ENCODE data around the gene HECW1.
"Not testable (repeated sequence)": the region's sequence is repeated elsewhere in the genome, so short reads cannot be mapped to it uniquely, and the experiment has no call there.

The HECW1 gene

GRCh38 chr7:43485580-43485979, 373.1 kb downstream of the HECW1 start:
- H3K27me3 ChIP-seq (ENCODE audit: control insufficient read depth, insufficient read depth, low read length, poor library complexity, severe bottlenecking): no peaks in the 10 kb centered on the region
- no peaks in the 10 kb centered on the region for H3K4me1 ChIP-seq (ENCODE audit: control insufficient read depth, insufficient read depth, low read length)
- no peaks in the 10 kb centered on the region for H3K9me3 ChIP-seq (ENCODE audit: control insufficient read depth, low read length)
- H3K27ac ChIP-seq (ENCODE audit: insufficient read depth, low read depth, low read length, poor library complexity, severe bottlenecking): no peak overlapping the region
- 100% methylated on average over 1 of the region's 2 CpGs; no CpG with 5 or more reads in 1 of the 2 experiments for WGBS, 2 experiments
- H3K36me3 ChIP-seq (ENCODE audit: control insufficient read depth, insufficient read depth, low read length): no peaks in the 10 kb centered on the region
- no peak overlapping the region for H3K4me3 ChIP-seq (ENCODE audit: insufficient read depth, low read depth, low read length)

DNA sequence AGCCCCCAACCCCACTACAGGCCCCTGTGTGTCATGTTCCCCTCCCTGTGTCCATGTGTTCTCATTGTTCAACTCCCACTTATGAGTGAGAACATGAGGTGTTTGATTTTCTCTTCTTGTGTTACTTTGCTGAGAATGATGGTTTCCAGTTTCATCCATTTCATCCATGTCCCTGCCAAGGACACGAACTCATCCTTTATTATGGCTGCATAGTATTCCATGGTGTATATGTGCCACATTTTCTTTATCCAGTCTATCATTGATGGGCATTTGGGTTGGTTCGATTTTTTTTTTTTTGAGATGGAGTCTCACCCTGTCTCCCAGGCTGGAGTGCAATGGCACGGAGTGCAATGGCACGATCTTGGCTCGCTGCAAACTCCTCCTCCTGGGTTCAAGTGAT, 373.6 kb downstream of the HECW1 start:
- H3K9me3 ChIP-seq (ENCODE audit: control insufficient read depth, low read length); H3K4me1 ChIP-seq (ENCODE audit: control insufficient read depth, insufficient read depth, low read length); H3K4me3 ChIP-seq (ENCODE audit: insufficient read depth, low read depth, low read length); H3K36me3 ChIP-seq (ENCODE audit: control insufficient read depth, insufficient read depth, low read length); H3K27me3 ChIP-seq (ENCODE audit: control insufficient read depth, insufficient read depth, low read length, poor library complexity, severe bottlenecking); H3K27ac ChIP-seq (ENCODE audit: insufficient read depth, low read depth, low read length, poor library complexity, severe bottlenecking): not testable (repeated sequence)
- WGBS, 2 experiments: 79 to 82% methylated on average over 4 to 5 of the region's 5 CpGs

DNA sequence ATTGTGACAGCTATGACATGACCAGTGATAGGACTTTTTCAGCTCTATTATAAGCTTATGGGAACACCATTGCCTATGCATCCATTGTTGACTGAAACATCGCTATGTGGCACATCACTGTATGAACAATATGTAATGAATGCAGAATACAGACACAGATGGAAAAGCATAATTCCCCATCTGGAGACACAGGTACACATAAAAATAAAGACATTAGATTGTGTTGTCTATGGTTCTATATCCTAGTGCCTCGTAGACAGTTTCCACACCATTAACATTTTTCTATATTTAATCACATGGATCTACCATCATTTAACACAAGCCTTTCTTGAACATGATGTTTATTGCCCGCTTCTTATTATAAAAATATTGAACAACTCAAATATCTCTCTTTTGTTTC, 374.2 kb downstream of the HECW1 start:
- no peaks in the 10 kb centered on the region for H3K4me1 ChIP-seq (ENCODE audit: control insufficient read depth, insufficient read depth, low read length)
- H3K36me3 ChIP-seq (ENCODE audit: control insufficient read depth, insufficient read depth, low read length): no peaks in the 10 kb centered on the region
- H3K27me3 ChIP-seq (ENCODE audit: control insufficient read depth, insufficient read depth, low read length, poor library complexity, severe bottlenecking): no peaks in the 10 kb centered on the region
- 95 to 100% methylated on average over 2 to 3 of the region's 3 CpGs for WGBS, 2 experiments
- H3K27ac ChIP-seq (ENCODE audit: insufficient read depth, low read depth, low read length, poor library complexity, severe bottlenecking): no peak overlapping the region
- no peak overlapping the region for H3K4me3 ChIP-seq (ENCODE audit: insufficient read depth, low read depth, low read length)
- no peaks in the 10 kb centered on the region for H3K9me3 ChIP-seq (ENCODE audit: control insufficient read depth, low read length)

GRCh38 chr7:43487731-43488073, 375.3 kb downstream of the HECW1 start:
- no peak overlapping the region for H3K4me3 ChIP-seq (ENCODE audit: insufficient read depth, low read depth, low read length)
- H3K27me3 ChIP-seq (ENCODE audit: control insufficient read depth, insufficient read depth, low read length, poor library complexity, severe bottlenecking): no peaks in the 10 kb centered on the region
- H3K9me3 ChIP-seq (ENCODE audit: control insufficient read depth, low read length): no peaks in the 10 kb centered on the region
- H3K4me1 ChIP-seq (ENCODE audit: control insufficient read depth, insufficient read depth, low read length): no peaks in the 10 kb centered on the region
- H3K27ac ChIP-seq (ENCODE audit: insufficient read depth, low read depth, low read length, poor library complexity, severe bottlenecking): no peak overlapping the region
- no peaks in the 10 kb centered on the region for H3K36me3 ChIP-seq (ENCODE audit: control insufficient read depth, insufficient read depth, low read length)

DNA sequence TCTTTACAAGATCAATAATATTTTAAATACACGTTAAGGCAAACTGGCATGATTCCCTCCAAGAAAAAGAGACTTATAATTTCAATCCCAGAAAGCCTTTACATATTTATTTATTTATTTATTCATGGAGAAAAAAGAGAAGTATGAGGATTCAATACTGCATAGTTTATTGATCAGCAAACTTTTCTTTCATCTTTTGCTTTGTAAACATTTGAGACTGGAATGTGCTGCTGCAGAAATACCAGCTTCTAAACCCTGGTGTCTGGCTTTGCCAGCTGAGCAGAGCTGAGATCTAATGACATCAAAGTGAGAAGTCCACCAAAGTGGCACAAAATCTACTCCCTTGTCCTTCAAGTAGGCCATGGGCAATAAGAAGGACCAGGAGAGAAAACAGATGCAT, 376.8 kb downstream of the HECW1 start:
- Histone ChIP-seq H3K27me3 (ENCODE audit: control insufficient read depth, insufficient read depth, low read length, poor library complexity, severe bottlenecking) (no peaks in the 10 kb centered on the region), H3K36me3 (ENCODE audit: control insufficient read depth, insufficient read depth, low read length) (no peaks in the 10 kb centered on the region), H3K27ac (ENCODE audit: insufficient read depth, low read depth, low read length, poor library complexity, severe bottlenecking) (no peak overlapping the region), H3K4me3 (ENCODE audit: insufficient read depth, low read depth, low read length) (no peak overlapping the region), H3K9me3 (ENCODE audit: control insufficient read depth, low read length) (no peaks in the 10 kb centered on the region), H3K4me1 (ENCODE audit: control insufficient read depth, insufficient read depth, low read length) (no peaks in the 10 kb centered on the region)
- 80 to 86% methylated on average over 1 of the region's 1 CpG for WGBS, 2 experiments

- H3K4me3 ChIP-seq (ENCODE audit: insufficient read depth, low read depth, low read length): no peak overlapping the region
- WGBS, 2 experiments: 90 to 94% methylated on average over 3 of the region's 3 CpGs
- H3K27ac ChIP-seq (ENCODE audit: insufficient read depth, low read depth, low read length, poor library complexity, severe bottlenecking): no peak overlapping the region
- no peaks in the 10 kb centered on the region for H3K9me3 ChIP-seq (ENCODE audit: control insufficient read depth, low read length)
- H3K4me1 ChIP-seq (ENCODE audit: control insufficient read depth, insufficient read depth, low read length): no peaks in the 10 kb centered on the region
- H3K36me3 ChIP-seq (ENCODE audit: control insufficient read depth, insufficient read depth, low read length): no peaks in the 10 kb centered on the region
- H3K27me3 ChIP-seq (ENCODE audit: control insufficient read depth, insufficient read depth, low read length, poor library complexity, severe bottlenecking): no peaks in the 10 kb centered on the region
Observed at GRCh38 chr7:43490016-43490415, 377.6 kb downstream of the HECW1 start.

DNA sequence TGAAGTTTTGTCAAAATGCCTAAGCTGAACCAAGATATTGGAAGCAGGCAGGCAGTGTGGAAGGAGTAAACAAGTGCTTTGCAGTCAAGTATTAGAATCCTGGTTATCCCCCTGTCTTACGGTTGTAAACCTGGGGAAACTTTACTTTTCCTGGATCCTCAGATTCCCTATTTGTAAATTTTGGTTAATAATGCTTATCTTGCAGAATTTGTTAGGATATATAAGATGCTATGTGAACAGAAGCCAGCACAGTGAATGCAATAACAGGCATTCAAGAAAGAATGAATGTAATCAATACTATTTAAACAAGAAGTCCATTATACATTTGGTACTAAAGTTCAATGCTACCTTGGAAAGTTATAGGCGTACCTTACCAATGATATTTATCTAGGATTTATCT, 378.7 kb downstream of the HECW1 start:
- WGBS, 2 experiments: 94 to 95% methylated on average over 1 to 2 of the region's 2 CpGs
- Histone ChIP-seq H3K27ac (ENCODE audit: insufficient read depth, low read depth, low read length, poor library complexity, severe bottlenecking) (no peak overlapping the region), H3K4me1 (ENCODE audit: control insufficient read depth, insufficient read depth, low read length) (no peaks in the 10 kb centered on the region), H3K27me3 (ENCODE audit: control insufficient read depth, insufficient read depth, low read length, poor library complexity, severe bottlenecking) (no peaks in the 10 kb centered on the region), H3K36me3 (ENCODE audit: control insufficient read depth, insufficient read depth, low read length) (no peaks in the 10 kb centered on the region), H3K9me3 (ENCODE audit: control insufficient read depth, low read length) (no peaks in the 10 kb centered on the region), H3K4me3 (ENCODE audit: insufficient read depth, low read depth, low read length) (no peak overlapping the region)

DNA sequence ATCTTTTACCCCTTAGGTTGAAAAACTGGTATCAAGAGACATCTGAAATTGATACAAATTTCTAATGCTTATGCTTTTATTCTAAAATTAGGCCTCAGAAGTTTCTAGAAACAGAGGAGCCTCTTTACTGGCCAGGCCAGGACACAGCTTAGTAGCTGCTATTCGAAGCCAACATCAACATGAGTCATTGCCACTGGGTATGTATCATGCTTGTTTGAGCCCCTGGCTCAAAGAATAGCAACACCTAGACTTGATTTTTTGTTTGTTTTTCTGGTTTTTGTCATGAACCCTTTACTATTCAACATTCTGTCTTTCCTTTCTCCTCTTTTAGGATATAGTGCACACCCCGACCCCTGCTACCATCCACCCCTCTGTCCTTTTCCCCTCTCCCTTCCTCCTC, 379.5 kb downstream of the HECW1 start:
- H3K4me3 ChIP-seq (ENCODE audit: insufficient read depth, low read depth, low read length): no peak overlapping the region
- no peaks in the 10 kb centered on the region for H3K36me3 ChIP-seq (ENCODE audit: control insufficient read depth, insufficient read depth, low read length)
- H3K27me3 ChIP-seq (ENCODE audit: control insufficient read depth, insufficient read depth, low read length, poor library complexity, severe bottlenecking): no peaks in the 10 kb centered on the region
- no peaks in the 10 kb centered on the region for H3K9me3 ChIP-seq (ENCODE audit: control insufficient read depth, low read length)
- WGBS, 2 experiments: 89 to 91% methylated on average over 2 of the region's 2 CpGs
- no peaks in the 10 kb centered on the region for H3K4me1 ChIP-seq (ENCODE audit: control insufficient read depth, insufficient read depth, low read length)
- H3K27ac ChIP-seq (ENCODE audit: insufficient read depth, low read depth, low read length, poor library complexity, severe bottlenecking): no peak overlapping the region

- Histone ChIP-seq H3K27ac (ENCODE audit: insufficient read depth, low read depth, low read length, poor library complexity, severe bottlenecking) (no peak overlapping the region), H3K36me3 (ENCODE audit: control insufficient read depth, insufficient read depth, low read length) (no peaks in the 10 kb centered on the region), H3K27me3 (ENCODE audit: control insufficient read depth, insufficient read depth, low read length, poor library complexity, severe bottlenecking) (no peaks in the 10 kb centered on the region), H3K4me3 (ENCODE audit: insufficient read depth, low read depth, low read length) (no peak overlapping the region), H3K4me1 (ENCODE audit: control insufficient read depth, insufficient read depth, low read length) (no peaks in the 10 kb centered on the region), H3K9me3 (ENCODE audit: control insufficient read depth, low read length) (no peaks in the 10 kb centered on the region)
- WGBS, 2 experiments: 93 to 94% methylated on average over 5 of the region's 5 CpGs
Observed at GRCh38 chr7:43492896-43493295, 380.4 kb downstream of the HECW1 start.

DNA sequence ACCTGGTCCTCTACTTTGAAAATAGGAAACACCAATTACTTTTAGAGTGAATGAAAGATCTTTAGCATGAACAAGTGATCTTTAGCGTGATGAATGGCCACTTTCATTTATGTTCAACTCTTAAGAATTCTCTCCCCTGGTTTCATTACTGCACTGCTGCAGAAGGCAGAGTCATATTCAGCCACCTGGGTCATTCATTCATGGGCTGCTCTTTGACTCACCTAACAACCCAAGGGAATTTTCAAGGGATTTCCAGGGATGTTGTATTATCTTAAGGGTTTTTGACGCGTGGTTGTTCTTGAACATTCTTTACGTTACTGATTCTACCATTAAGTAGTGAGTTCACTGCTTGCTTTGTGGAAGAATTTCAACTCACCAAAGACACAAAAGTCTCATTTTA, 383.1 kb downstream of the HECW1 start:
- no peaks in the 10 kb centered on the region for H3K9me3 ChIP-seq (ENCODE audit: control insufficient read depth, low read length)
- no peaks in the 10 kb centered on the region for H3K27me3 ChIP-seq (ENCODE audit: control insufficient read depth, insufficient read depth, low read length, poor library complexity, severe bottlenecking)
- no peak overlapping the region for H3K4me3 ChIP-seq (ENCODE audit: insufficient read depth, low read depth, low read length)
- no peak overlapping the region for H3K27ac ChIP-seq (ENCODE audit: insufficient read depth, low read depth, low read length, poor library complexity, severe bottlenecking)
- WGBS, 2 experiments: 50 to 86% methylated on average over 1 to 4 of the region's 4 CpGs
- H3K36me3 ChIP-seq (ENCODE audit: control insufficient read depth, insufficient read depth, low read length): no peaks in the 10 kb centered on the region
- no peaks in the 10 kb centered on the region for H3K4me1 ChIP-seq (ENCODE audit: control insufficient read depth, insufficient read depth, low read length)

- H3K27me3 ChIP-seq (ENCODE audit: control insufficient read depth, insufficient read depth, low read length, poor library complexity, severe bottlenecking): no peaks in the 10 kb centered on the region
- H3K9me3 ChIP-seq (ENCODE audit: control insufficient read depth, low read length): no peaks in the 10 kb centered on the region
- no peaks in the 10 kb centered on the region for H3K4me1 ChIP-seq (ENCODE audit: control insufficient read depth, insufficient read depth, low read length)
- no peak overlapping the region for H3K27ac ChIP-seq (ENCODE audit: insufficient read depth, low read depth, low read length, poor library complexity, severe bottlenecking)
- 91 to 97% methylated on average over 2 of the region's 2 CpGs for WGBS, 2 experiments
- no peaks in the 10 kb centered on the region for H3K36me3 ChIP-seq (ENCODE audit: control insufficient read depth, insufficient read depth, low read length)
- H3K4me3 ChIP-seq (ENCODE audit: insufficient read depth, low read depth, low read length): no peak overlapping the region
Observed at GRCh38 chr7:43496596-43496995, 384.1 kb downstream of the HECW1 start.

Measured in ectodermal cell (in vitro differentiated cells).